ENCODE results near the gene ESPNL.

The ESPNL gene

DNA sequence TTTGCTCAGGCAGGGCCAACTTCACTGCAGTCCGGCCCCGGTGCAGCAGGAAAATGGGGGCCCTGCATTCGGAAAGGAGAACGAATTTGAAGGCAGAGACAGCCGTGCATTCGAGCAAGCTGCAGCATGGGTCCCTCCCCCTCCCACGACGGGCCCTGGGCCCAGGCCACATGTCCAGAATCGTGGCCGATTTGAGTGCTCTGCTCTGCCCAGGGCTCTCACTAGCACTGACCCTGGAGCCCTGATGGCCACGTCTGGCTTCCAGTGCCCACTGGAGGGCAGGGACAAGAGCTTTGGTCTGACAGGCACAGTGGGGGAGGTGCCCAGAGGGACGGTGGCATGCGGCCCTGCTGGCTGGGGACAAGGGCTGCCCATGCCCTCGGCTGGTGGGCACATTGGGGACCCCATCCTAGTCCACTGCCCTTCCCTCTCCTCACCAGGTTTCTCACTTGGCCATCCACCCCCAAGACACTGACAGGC lies 23.9 kb downstream of the ESPNL start:
- H3K4me3 ChIP-seq (ENCODE audit: low read depth, low read length) = no peak overlapping the region
- no peaks in the 10 kb centered on the region for H3K4me1 ChIP-seq (ENCODE audit: control insufficient read depth, insufficient read depth, low read length)
- no peaks in the 10 kb centered on the region for H3K27me3 ChIP-seq (ENCODE audit: control insufficient read depth, insufficient read depth, low read length)

DNA sequence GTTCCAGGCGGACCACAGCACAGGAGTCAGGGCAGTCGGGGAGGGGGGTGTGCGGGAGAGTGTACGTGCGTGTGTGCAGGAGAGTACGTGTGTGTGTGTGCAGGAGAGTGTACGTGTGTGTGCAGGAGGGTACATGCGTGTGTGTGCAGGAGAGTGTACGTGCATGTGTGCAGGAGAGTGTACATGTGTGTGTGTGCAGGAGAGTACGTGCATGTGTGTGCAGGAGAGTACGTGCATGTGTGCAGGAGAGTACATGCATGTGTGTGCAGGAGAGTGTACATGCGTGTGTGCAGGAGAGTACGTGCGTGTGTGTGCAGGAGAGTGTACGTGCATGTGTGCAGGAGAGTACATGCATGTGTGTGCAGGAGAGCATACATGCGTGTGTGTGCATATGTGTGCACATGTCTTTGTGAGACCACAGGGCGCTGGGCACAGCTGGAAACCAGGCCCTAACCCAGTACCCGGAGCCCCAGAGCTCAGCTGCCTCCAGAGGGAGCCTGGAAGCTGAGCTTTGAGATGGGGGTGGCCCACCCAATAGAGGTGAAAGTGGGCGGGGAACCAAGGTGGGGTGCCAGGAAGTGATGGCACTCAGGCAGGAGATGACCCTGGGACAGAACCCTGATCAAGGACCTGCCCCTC lies 24.5 kb downstream of the ESPNL start:
- Histone ChIP-seq H3K9me3 (ENCODE audit: control insufficient read depth, insufficient read depth, low read length) (no peaks in the 10 kb centered on the region), H3K4me3 (ENCODE audit: low read depth, low read length) (no peak overlapping the region), H3K27me3 (ENCODE audit: control insufficient read depth, insufficient read depth, low read length) (no peaks in the 10 kb centered on the region), H3K9ac (ENCODE audit: low read depth, low read length) (no peak overlapping the region), H3K4me1 (ENCODE audit: control insufficient read depth, insufficient read depth, low read length) (no peaks in the 10 kb centered on the region), H3K36me3 (ENCODE audit: control insufficient read depth, insufficient read depth, low read length) (no peaks in the 10 kb centered on the region)

More for the DNA sequence above, 23.9 kb downstream of the ESPNL start:
- Histone ChIP-seq H3K9me3 (ENCODE audit: control insufficient read depth, insufficient read depth, low read length) (no peaks in the 10 kb centered on the region), H3K9ac (ENCODE audit: low read depth, low read length) (no peak overlapping the region), H3K36me3 (ENCODE audit: control insufficient read depth, insufficient read depth, low read length) (no peaks in the 10 kb centered on the region)

DNA sequence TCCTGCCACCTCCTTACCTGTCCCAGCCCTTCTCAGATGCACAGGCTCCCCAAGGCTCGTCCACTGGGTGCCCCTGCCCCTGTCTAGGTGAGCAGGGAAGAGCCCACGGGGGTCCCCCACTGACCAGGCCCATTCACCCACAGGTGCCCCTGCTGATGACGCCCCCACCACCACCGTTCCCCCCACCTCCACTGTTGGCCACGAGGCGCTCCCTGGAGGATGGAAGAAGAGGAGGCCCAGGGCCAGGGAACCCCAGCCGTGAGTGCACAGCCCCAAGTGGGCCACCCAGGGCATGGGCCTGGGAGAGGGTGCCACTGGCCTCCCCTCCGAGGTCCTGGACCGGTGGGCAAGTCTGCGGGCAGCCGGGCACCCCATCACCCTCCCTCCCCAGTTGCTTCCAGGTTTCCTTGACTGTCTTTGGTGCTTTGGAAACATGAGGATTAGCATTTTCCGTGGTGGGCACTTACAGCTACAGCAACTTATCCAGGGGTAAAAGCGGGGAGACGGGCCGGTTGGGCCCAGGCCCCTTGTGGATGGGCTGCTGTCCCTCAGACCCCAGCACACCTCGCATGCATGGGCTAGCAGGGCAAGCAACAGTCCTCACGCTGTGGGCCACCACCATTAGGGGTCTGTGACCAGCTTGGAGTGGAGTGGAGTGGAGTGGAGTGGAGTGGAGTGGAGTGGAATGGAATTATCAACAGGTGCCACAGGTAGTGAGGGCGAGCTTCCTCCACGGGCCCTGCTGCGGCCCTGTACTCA lies 25.2 kb downstream of the ESPNL start:
- Histone ChIP-seq H3K4me1 (ENCODE audit: control insufficient read depth, insufficient read depth, low read length) (no peaks in the 10 kb centered on the region), H3K9ac (ENCODE audit: low read depth, low read length) (no peak overlapping the region), H3K36me3 (ENCODE audit: control insufficient read depth, insufficient read depth, low read length) (no peaks in the 10 kb centered on the region), H3K9me3 (ENCODE audit: control insufficient read depth, insufficient read depth, low read length) (no peaks in the 10 kb centered on the region), H3K27me3 (ENCODE audit: control insufficient read depth, insufficient read depth, low read length) (no peaks in the 10 kb centered on the region), H3K4me3 (ENCODE audit: low read depth, low read length) (no peak overlapping the region)

DNA sequence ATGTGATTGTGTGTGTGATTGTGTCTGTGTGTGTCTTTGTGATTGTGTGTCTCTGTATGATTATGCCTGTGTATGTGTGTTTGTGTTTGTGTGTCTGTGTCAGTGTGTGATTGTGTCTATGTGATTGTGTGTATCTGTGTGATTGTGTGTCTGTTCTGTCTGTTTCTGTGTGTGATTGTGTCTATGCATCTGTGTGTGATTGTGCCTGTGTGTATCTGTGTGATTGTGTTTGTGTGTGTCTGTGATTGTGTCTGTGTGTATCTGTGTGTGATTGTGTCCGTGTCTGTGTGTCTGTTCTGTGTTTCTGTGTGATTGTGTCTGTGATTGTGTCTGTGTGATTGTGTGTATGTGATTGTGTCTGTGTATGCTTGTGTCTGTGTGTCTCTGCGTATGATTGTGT lies 26.2 kb downstream of the ESPNL start:
- Histone ChIP-seq H3K4me3 (ENCODE audit: low read depth, low read length) (no peak overlapping the region), H3K4me1 (ENCODE audit: control insufficient read depth, insufficient read depth, low read length) (no peaks in the 10 kb centered on the region), H3K27me3 (ENCODE audit: control insufficient read depth, insufficient read depth, low read length) (no peaks in the 10 kb centered on the region), H3K36me3 (ENCODE audit: control insufficient read depth, insufficient read depth, low read length) (no peaks in the 10 kb centered on the region), H3K9ac (ENCODE audit: low read depth, low read length) (no peak overlapping the region), H3K9me3 (ENCODE audit: control insufficient read depth, insufficient read depth, low read length) (no peaks in the 10 kb centered on the region)

DNA sequence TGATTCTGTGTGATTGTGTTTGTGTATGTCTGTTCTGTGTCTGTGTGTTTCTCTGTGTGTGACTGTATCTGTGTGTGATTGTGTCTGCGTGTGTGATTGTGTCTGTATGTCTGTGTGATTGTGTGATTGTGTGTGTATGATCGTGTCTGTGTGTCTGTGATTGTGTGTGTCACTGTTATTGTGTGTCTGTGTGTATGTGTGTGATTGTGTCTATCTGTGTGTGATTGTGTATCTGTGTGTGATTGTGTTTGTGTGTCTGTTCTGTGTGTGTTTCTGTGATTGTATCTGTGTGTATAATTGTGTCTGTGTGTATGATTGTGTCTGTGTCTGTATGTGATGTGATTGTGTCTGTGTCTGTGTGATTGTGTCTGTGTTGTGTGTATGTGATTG lies 26.6 kb downstream of the ESPNL start:
- H3K9ac ChIP-seq (ENCODE audit: low read depth, low read length) = no peak overlapping the region
- H3K27me3 ChIP-seq (ENCODE audit: control insufficient read depth, insufficient read depth, low read length) = no peaks in the 10 kb centered on the region
- no peaks in the 10 kb centered on the region for H3K9me3 ChIP-seq (ENCODE audit: control insufficient read depth, insufficient read depth, low read length)
- H3K4me3 ChIP-seq (ENCODE audit: low read depth, low read length) = no peak overlapping the region
- H3K36me3 ChIP-seq (ENCODE audit: control insufficient read depth, insufficient read depth, low read length) = no peaks in the 10 kb centered on the region
- H3K4me1 ChIP-seq (ENCODE audit: control insufficient read depth, insufficient read depth, low read length) = no peaks in the 10 kb centered on the region

DNA sequence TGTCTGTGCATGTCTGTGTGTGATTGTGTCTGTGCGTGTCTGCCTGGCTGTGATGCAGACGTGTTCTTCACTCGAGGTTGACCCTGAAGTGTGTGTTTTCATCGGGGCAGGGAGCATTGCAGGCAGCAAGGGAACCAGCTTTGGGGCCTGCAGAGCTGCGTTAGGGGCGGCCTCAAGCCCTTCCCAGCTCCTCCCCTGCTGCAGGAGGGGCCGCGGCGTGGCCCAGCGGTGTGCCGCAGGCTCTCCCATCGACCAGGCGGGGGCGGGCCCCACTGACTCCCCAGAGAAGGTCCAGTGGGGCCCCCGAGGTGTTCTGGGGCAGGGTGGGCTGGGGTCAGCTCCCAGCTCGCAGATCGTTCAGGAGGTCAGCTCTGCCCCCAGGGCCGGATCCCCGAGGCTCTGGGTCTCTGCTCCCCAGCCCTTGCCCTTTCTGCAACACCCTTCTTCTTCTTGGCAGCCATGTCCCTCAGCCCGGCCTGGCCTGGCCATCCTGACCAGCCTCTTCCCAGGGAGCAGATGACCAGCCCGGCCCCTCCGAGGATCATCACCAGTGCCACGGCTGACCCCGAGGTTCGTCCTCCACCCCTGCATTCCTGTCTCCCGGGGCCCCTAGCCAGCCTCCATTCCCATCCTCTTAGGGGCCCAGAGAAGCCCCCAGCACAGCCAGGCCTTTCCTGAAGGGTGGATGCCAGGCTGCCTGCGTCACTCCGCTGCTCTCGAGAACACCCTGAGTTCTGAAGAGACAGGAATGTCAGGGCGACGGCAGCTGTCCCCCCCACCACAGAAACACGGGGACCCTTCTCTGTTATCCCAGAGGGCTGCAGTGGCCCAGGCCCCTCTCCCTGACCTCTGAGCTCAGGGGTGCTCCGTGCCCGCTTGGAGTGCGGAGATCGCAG lies 27.3 kb downstream of the ESPNL start:
- Histone ChIP-seq H3K4me3 (ENCODE audit: low read depth, low read length) (no peak overlapping the region), H3K4me1 (ENCODE audit: control insufficient read depth, insufficient read depth, low read length) (no peaks in the 10 kb centered on the region), H3K27me3 (ENCODE audit: control insufficient read depth, insufficient read depth, low read length) (no peaks in the 10 kb centered on the region), H3K9me3 (ENCODE audit: control insufficient read depth, insufficient read depth, low read length) (no peaks in the 10 kb centered on the region), H3K36me3 (ENCODE audit: control insufficient read depth, insufficient read depth, low read length) (no peaks in the 10 kb centered on the region), H3K9ac (ENCODE audit: low read depth, low read length) (no peak overlapping the region)

DNA sequence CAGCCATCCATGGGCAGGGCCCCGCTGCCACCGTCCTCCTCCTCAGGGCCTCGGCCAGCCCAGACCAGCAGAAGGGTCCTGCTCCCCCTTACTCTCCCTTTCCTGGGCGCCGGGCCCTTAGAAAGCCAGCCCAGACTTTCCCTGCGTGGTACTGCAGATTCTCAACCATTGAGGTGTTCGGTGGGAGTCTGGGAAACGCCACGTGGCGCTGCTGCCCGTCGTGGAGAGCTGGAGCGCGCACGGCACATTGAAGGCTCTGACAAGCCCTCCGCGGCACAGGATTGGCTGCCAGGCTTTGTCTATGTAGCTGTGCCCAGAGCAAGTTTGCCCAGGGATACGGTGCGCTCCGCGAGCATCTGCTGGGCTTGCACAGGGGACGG lies 27.9 kb downstream of the ESPNL start:
- Histone ChIP-seq H3K9me3 (ENCODE audit: control insufficient read depth, insufficient read depth, low read length) (no peaks in the 10 kb centered on the region), H3K27me3 (ENCODE audit: control insufficient read depth, insufficient read depth, low read length) (no peaks in the 10 kb centered on the region), H3K4me3 (ENCODE audit: low read depth, low read length) (no peak overlapping the region), H3K4me1 (ENCODE audit: control insufficient read depth, insufficient read depth, low read length) (no peaks in the 10 kb centered on the region), H3K9ac (ENCODE audit: low read depth, low read length) (no peak overlapping the region), H3K36me3 (ENCODE audit: control insufficient read depth, insufficient read depth, low read length) (no peaks in the 10 kb centered on the region)

DNA sequence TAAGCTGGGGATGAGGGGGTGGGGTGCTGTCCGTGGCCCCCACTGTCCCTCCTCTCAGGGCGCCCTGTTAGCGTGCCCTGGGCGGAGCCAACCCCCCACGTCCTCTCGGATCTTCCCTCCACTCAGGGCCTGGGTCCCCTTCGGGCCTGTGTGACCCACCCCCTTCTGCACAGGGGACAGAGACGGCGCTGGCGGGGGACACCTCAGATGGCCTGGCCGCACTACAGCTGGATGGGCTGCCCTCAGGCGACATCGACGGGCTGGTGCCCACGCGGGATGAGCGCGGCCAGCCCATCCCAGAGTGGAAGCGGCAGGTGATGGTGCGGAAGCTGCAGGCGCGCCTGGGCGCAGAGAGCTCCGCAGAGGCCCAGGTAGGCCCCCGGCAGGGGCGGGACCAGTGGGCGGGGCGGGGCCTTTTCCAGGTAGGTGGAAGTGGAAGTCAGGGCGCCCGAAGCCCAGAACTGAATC lies 28.4 kb downstream of the ESPNL start:
- peak overlapping the region; percentile 18 for H3K4me3 ChIP-seq (ENCODE audit: low read depth, low read length)
- H3K9me3 ChIP-seq (ENCODE audit: control insufficient read depth, insufficient read depth, low read length) = no peaks in the 10 kb centered on the region
- H3K27me3 ChIP-seq (ENCODE audit: control insufficient read depth, insufficient read depth, low read length) = no peaks in the 10 kb centered on the region
- no peaks in the 10 kb centered on the region for H3K4me1 ChIP-seq (ENCODE audit: control insufficient read depth, insufficient read depth, low read length)
- H3K36me3 ChIP-seq (ENCODE audit: control insufficient read depth, insufficient read depth, low read length) = no peaks in the 10 kb centered on the region
- no peak overlapping the region for H3K9ac ChIP-seq (ENCODE audit: low read depth, low read length)

DNA sequence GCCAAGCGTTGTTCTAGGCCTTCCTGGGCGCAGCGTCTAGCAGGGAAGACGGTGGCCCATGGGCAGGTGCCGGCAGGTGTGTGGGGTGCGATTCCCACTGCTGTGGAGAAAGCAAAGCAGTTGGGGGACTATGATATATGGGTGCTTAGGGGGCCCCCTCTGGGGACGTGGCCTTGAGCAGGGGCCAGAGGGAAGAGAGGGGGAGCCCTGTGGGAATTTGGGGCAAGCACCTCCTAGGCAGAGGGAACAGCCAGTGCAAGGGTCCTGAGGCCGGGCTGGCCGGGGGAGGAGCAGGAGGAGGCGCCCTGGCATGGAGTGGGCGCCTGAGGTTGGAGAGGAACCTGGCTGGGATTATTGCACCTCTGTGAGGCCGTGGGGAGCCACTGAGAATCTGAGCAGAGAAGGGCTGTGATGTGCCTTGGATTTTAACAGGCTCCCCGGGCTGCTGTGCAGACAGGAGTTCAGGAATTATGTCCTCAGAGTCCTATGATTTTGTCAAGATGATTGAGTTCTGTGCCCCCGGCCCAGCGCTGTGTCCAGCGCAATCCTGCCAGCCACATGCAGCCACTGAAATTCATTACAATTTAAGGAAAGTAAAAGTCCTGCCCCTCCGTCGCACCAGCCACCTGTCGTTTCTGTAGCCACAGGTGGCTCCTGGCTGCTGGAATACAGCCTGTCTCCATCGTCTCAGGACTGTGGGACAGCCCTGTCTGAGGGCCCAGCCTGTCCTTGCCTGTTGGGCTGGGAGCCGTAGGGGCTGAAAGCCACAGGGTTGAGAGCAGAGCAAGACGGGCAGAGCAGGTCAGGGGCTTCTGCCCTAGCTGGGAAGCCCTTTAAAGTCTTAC lies 29.2 kb downstream of the ESPNL start:
- H3K36me3 ChIP-seq (ENCODE audit: control insufficient read depth, insufficient read depth, low read length) = no peaks in the 10 kb centered on the region
- no peaks in the 10 kb centered on the region for H3K4me1 ChIP-seq (ENCODE audit: control insufficient read depth, insufficient read depth, low read length)
- H3K9ac ChIP-seq (ENCODE audit: low read depth, low read length) = no peak overlapping the region
- H3K9me3 ChIP-seq (ENCODE audit: control insufficient read depth, insufficient read depth, low read length) = no peaks in the 10 kb centered on the region
- no peak overlapping the region for H3K4me3 ChIP-seq (ENCODE audit: low read depth, low read length)
- H3K27me3 ChIP-seq (ENCODE audit: control insufficient read depth, insufficient read depth, low read length) = no peaks in the 10 kb centered on the region

DNA sequence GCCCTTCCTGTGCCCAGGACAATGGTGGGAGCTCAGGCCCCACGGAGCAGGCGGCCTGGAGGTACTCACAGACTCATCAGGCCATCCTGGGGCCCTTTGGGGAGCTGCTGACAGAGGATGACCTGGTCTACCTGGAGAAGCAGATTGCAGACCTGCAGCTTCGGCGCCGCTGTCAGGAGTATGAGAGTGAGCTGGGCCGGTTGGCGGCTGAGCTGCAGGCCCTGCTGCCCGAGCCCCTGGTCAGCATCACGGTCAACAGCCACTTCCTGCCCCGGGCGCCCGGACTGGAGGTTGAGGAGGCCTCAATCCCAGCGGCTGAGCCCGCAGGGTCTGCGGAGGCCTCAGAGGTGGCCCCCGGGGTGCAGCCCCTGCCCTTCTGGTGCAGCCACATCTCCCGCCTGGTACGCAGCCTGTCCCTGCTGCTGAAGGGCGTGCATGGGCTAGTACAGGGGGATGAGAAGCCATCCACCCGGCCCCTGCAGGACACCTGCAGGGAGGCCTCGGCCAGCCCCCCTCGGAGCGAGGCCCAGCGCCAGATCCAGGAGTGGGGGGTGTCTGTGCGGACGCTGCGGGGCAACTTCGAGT lies 30.1 kb downstream of the ESPNL start:
- Histone ChIP-seq H3K9ac (ENCODE audit: low read depth, low read length) (no peak overlapping the region), H3K36me3 (ENCODE audit: control insufficient read depth, insufficient read depth, low read length) (no peaks in the 10 kb centered on the region), H3K4me3 (ENCODE audit: low read depth, low read length) (no peak overlapping the region)

More for the DNA sequence above, 30.1 kb downstream of the ESPNL start:
- no peaks in the 10 kb centered on the region for H3K9me3 ChIP-seq (ENCODE audit: control insufficient read depth, insufficient read depth, low read length)
- H3K27me3 ChIP-seq (ENCODE audit: control insufficient read depth, insufficient read depth, low read length) = no peaks in the 10 kb centered on the region
- no peaks in the 10 kb centered on the region for H3K4me1 ChIP-seq (ENCODE audit: control insufficient read depth, insufficient read depth, low read length)
